ENCODE results near the gene MTR. TPM values are rescaled to one million over a fixed set of nuclear protein-coding genes. Genes with fewer than 3 reads are reported as not detected.

Gene MTR
- total RNA-seq, 1 experiment from 2014 or later, result 14.2 TPM

DNA sequence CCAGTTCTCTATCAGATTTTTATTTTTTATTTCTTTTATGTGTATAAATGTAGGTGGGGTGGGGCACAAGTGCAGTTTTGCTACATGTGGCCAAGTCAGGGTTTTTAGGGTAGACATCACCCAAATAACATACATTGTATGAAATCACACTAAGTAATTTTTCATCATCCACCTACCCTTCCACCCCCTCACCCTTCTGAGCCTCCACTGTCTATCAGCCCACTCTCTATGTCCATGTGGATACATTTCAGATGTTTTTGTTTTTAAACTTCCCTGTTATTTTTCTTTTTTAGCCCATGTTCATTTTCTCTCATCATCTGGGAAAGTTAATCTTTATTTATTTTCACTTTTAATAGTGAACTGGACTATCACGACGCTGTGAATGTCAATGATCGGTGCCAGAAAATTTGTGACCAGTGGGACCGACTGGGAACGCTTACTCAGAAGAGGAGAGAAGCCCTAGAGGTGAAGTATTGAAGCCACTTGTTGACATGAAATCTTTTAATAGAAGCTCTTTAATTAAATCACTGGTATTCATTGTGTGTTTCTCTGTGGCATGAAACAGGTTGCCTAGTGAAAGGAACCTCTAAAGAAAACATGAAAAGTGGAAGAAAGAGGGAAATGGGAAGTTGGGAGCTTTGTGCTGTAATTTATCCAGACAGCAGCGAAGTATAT, 47.6 kb upstream of the MTR start:
- no peaks in the 10 kb centered on the region for H3K9me3 ChIP-seq (ENCODE audit: low read length)
- no peak for DNase-seq
- intact Hi-C loops (cut with micrococcal nuclease), result no loop called here
- no peak overlapping the region for H3K4me3 ChIP-seq (ENCODE audit: low read length)
- TF ChIP-seq, protein P1, sequence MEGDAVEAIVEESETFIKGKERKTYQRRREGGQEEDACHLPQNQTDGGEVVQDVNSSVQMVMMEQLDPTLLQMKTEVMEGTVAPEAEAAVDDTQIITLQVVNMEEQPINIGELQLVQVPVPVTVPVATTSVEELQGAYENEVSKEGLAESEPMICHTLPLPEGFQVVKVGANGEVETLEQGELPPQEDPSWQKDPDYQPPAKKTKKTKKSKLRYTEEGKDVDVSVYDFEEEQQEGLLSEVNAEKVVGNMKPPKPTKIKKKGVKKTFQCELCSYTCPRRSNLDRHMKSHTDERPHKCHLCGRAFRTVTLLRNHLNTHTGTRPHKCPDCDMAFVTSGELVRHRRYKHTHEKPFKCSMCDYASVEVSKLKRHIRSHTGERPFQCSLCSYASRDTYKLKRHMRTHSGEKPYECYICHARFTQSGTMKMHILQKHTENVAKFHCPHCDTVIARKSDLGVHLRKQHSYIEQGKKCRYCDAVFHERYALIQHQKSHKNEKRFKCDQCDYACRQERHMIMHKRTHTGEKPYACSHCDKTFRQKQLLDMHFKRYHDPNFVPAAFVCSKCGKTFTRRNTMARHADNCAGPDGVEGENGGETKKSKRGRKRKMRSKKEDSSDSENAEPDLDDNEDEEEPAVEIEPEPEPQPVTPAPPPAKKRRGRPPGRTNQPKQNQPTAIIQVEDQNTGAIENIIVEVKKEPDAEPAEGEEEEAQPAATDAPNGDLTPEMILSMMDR (conservative IDR thresholded peaks at IDR 0.05; ENCODE audit: low read depth, low read length), result no peak
- no peak overlapping the region for H3K4me2 ChIP-seq (ENCODE audit: low read length)
- no peaks in the 10 kb centered on the region for H3K9me2 ChIP-seq (replicated peaks; ENCODE audit: low read length)
- no peaks in the 10 kb centered on the region for H4K20me1 ChIP-seq (ENCODE audit: low read length)
- no peaks in the 10 kb centered on the region for H3K79me2 ChIP-seq (ENCODE audit: low read length)
- no peak for ATAC-seq
- H3K27me3 ChIP-seq (ENCODE audit: low read length), result peaks cover 61% of the 10 kb centered on the region
- no TSS peak for BruUV-seq (replicated peaks)
- H3K9ac ChIP-seq (ENCODE audit: low read length), result no peak overlapping the region
- no peak overlapping the region for H2AFZ ChIP-seq (ENCODE audit: low read length)
- H3K27ac ChIP-seq (ENCODE audit: low read length), result no peak overlapping the region
- ChIA-PET POLR2A (ENCODE audit: unreplicated experiment) (no interaction called here), CTCF (no interaction called here)
- no peaks in the 10 kb centered on the region for H3K36me3 ChIP-seq (ENCODE audit: low read depth, low read length)
- H3F3A ChIP-seq (ENCODE audit: low read length, unreplicated experiment), result no peaks in the 10 kb centered on the region
- H3K4me1 ChIP-seq (ENCODE audit: insufficient read depth, low read length), result no peaks in the 10 kb centered on the region

DNA sequence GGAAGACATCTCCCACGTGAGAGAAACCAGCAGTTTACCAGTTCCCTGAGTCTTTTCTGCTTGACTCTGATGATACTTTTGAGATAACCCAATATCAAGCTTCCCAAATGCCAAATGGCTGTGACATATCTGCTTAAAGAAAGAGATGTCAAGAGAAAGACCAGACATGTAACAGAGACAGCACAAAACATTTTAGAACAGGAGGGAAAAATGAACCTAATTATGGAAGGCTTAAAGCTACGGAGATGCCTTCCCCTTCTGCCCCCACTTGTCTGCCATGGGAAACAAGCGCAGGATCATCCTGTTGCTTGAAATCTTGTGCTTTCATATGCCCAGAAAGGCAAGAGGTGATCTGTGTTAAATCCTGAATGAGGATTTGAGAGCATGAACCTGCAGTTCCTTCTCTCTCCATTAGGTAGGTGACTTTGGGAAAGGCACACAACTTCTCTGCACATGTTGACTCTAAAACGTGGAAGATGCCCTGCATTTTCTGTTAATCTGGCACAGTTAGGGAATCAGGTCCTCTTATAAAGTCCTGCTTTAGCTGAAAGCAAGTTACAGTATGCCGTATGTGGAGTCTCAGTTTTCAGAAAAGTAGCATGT, 46.7 kb upstream of the MTR start:
- intact Hi-C loops (cut with micrococcal nuclease), result no loop called here
- H3K36me3 ChIP-seq (ENCODE audit: low read depth, low read length), result no peaks in the 10 kb centered on the region
- no TSS peak for BruUV-seq (replicated peaks)
- H3F3A ChIP-seq (ENCODE audit: low read length, unreplicated experiment), result no peaks in the 10 kb centered on the region
- no peak overlapping the region for H3K4me3 ChIP-seq (ENCODE audit: low read length)
- no peak overlapping the region for H2AFZ ChIP-seq (ENCODE audit: low read length)
- POLR2A ChIA-PET (ENCODE audit: unreplicated experiment), result no interaction called here
- no peaks in the 10 kb centered on the region for H3K9me2 ChIP-seq (replicated peaks; ENCODE audit: low read length)
- H3K27ac ChIP-seq (ENCODE audit: low read length), result no peak overlapping the region
- H3K9ac ChIP-seq (ENCODE audit: low read length), result no peak overlapping the region
- H3K9me3 ChIP-seq (ENCODE audit: low read length), result no peaks in the 10 kb centered on the region
- H3K79me2 ChIP-seq (ENCODE audit: low read length), result no peaks in the 10 kb centered on the region
- no peaks in the 10 kb centered on the region for H3K4me1 ChIP-seq (ENCODE audit: insufficient read depth, low read length)
- no peak for TF ChIP-seq EZH2 (IDR thresholded peaks at IDR 0.05; ENCODE audit: low read length, unreplicated experiment)
- no peak for TF ChIP-seq EZH2phosphoT487 (IDR thresholded peaks at IDR 0.05; ENCODE audit: borderline replicate concordance, low read length)
- TF ChIP-seq, protein P1 (conservative IDR thresholded peaks at IDR 0.05; ENCODE audit: low read depth, low read length), result 0 out of 2 replicates have a peak, but pooled peaks have one; percentile 24
- H3K4me2 ChIP-seq (ENCODE audit: low read length), result no peak overlapping the region
- DNase-seq, result peak; percentile 7
- peaks cover 61% of the 10 kb centered on the region for H3K27me3 ChIP-seq (ENCODE audit: low read length)
- ATAC-seq, result no peak
- CTCF ChIA-PET, result no interaction called here
- no peaks in the 10 kb centered on the region for H4K20me1 ChIP-seq (ENCODE audit: low read length)

DNA sequence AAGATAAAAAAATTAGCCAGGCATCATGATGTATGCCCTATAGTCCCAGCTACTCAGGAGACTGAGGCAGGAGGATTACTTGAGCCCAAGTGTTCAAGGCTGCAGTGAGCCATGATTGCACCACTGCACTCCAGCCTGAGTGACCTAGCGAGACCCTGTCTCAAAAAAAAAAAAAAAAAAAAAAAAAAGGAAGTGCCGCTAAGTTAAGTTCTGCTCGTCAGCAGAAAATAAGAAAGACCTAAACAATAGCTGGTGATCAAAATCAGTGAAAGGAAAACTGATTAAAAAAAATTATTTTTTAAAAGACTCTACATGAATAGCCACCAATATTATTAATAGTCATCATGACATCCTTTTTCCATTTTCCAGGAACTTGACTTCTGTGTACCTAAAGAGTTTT, 44.2 kb upstream of the MTR start:
- no peaks in the 10 kb centered on the region for H3K4me1 ChIP-seq (ENCODE audit: insufficient read depth, low read length)
- DNase-seq (no peak), ATAC-seq (no peak)
- ChIA-PET POLR2A (ENCODE audit: unreplicated experiment) (no interaction called here), CTCF (no interaction called here)
- no peak overlapping the region for H3K4me2 ChIP-seq (ENCODE audit: low read length)
- no peaks in the 10 kb centered on the region for H3F3A ChIP-seq (ENCODE audit: low read length, unreplicated experiment)
- no peaks in the 10 kb centered on the region for H3K9me3 ChIP-seq (ENCODE audit: low read length)
- H3K27ac ChIP-seq (ENCODE audit: low read length), result no peak overlapping the region
- TF ChIP-seq, protein P1 (conservative IDR thresholded peaks at IDR 0.05; ENCODE audit: low read depth, low read length), result no peak
- TF ChIP-seq EZH2phosphoT487 (IDR thresholded peaks at IDR 0.05; ENCODE audit: borderline replicate concordance, low read length) (no peak), EZH2 (IDR thresholded peaks at IDR 0.05; ENCODE audit: low read length, unreplicated experiment) (no peak)
- BruUV-seq (replicated peaks), result no TSS peak
- H3K36me3 ChIP-seq (ENCODE audit: low read depth, low read length), result no peaks in the 10 kb centered on the region
- no peaks in the 10 kb centered on the region for H3K9me2 ChIP-seq (replicated peaks; ENCODE audit: low read length)
- H3K4me3 ChIP-seq (ENCODE audit: low read length), result no peak overlapping the region
- H2AFZ ChIP-seq (ENCODE audit: low read length), result no peak overlapping the region
- peaks cover 63% of the 10 kb centered on the region for H3K27me3 ChIP-seq (ENCODE audit: low read length)
- H4K20me1 ChIP-seq (ENCODE audit: low read length), result no peaks in the 10 kb centered on the region
- intact Hi-C loops (cut with micrococcal nuclease), result loop anchor here (10.0 kb wide), 1 partner anchor 814 kb away; no protein-coding TSS in a partner anchor
- H3K79me2 ChIP-seq (ENCODE audit: low read length), result no peaks in the 10 kb centered on the region
- no peak overlapping the region for H3K9ac ChIP-seq (ENCODE audit: low read length)
